NAMALWA (cell line): ENCODE measurements around the gene BSN.

Experiments used
- DNase-seq: peaks from one replicate; pipeline ENCODE4 v3.0.0-alpha.2; 2015; ENCODE audit warnings: low spot score

BSN gene

GRCh38 chr3:49601358-49602048 lies 47.2 kb downstream of the BSN start:
- no peak for DNase-seq

GRCh38 chr3:49602049-49602554 lies 47.8 kb downstream of the BSN start:
- DNase-seq, result no peak

- no peak for DNase-seq
These were observed 48.7 kb downstream of the BSN start for GRCh38 chr3:49602877-49603411.

GRCh38 chr3:49606427-49606826 lies 52.1 kb downstream of the BSN start:
- DNase-seq, result no peak

GRCh38 chr3:49607105-49607591 lies 52.9 kb downstream of the BSN start:
- no peak for DNase-seq

- peak; percentile 6 for DNase-seq
These were observed 53.5 kb downstream of the BSN start for GRCh38 chr3:49607796-49608195.

- no peak for DNase-seq
These were observed 55.0 kb downstream of the BSN start for GRCh38 chr3:49609314-49609713.

GRCh38 chr3:49609815-49610214 lies 55.5 kb downstream of the BSN start:
- no peak for DNase-seq

- no peak for DNase-seq
These were observed 56.5 kb downstream of the BSN start for GRCh38 chr3:49610666-49611280.

- no peak for DNase-seq
These were observed 57.0 kb downstream of the BSN start for GRCh38 chr3:49611291-49611690.

GRCh38 chr3:49611719-49612118 lies 57.4 kb downstream of the BSN start:
- no peak for DNase-seq

GRCh38 chr3:49614936-49615335 lies 60.7 kb downstream of the BSN start:
- DNase-seq, result no peak

GRCh38 chr3:49616061-49616460 lies 61.8 kb downstream of the BSN start:
- no peak for DNase-seq

GRCh38 chr3:49616491-49616941 lies 62.2 kb downstream of the BSN start:
- no peak for DNase-seq

GRCh38 chr3:49617390-49618013 lies 63.2 kb downstream of the BSN start:
- no peak for DNase-seq

- DNase-seq, result no peak
These were observed 64.1 kb downstream of the BSN start for GRCh38 chr3:49618412-49618811.

- DNase-seq, result no peak
These were observed 65.4 kb downstream of the BSN start for GRCh38 chr3:49619649-49620048.

GRCh38 chr3:49620728-49621127 lies 66.5 kb downstream of the BSN start:
- DNase-seq, result no peak

- no peak for DNase-seq
These were observed 68.8 kb downstream of the BSN start for GRCh38 chr3:49623071-49623470.

- no peak for DNase-seq
These were observed 70.8 kb downstream of the BSN start for GRCh38 chr3:49625071-49625470.

GRCh38 chr3:49626101-49626581 lies 71.9 kb downstream of the BSN start:
- DNase-seq, result no peak

- no peak for DNase-seq
These were observed 72.5 kb downstream of the BSN start for GRCh38 chr3:49626796-49627195.

GRCh38 chr3:49627634-49628033 lies 73.4 kb downstream of the BSN start:
- no peak for DNase-seq
